ENCODE data around the gene SOX6. TPM values are rescaled to one million over a fixed set of nuclear protein-coding genes. Genes with fewer than 3 reads are reported as not detected.

Gene SOX6
- total RNA-seq, 1 donor from 2014 or later: 7.6 TPM

- no peak overlapping the region for H3K4me3 Mint-ChIP-seq
- H3K27me3 ChIP-seq: peaks cover 61% of the 10 kb centered on the region
- no peaks in the 10 kb centered on the region for H4K20me1 ChIP-seq (ENCODE audit: low read depth)
- no peak for TF ChIP-seq EZH2phosphoT487 (IDR thresholded peaks at IDR 0.05)
- H3K9ac ChIP-seq: no peak overlapping the region
- H3K27ac Mint-ChIP-seq: no peak overlapping the region
- H3K9me3 Mint-ChIP-seq: no peaks in the 10 kb centered on the region
- no peak overlapping the region for H3K4me2 ChIP-seq
- H2AFZ ChIP-seq (replicated peaks): no peak overlapping the region
- H3K27ac ChIP-seq: no peak overlapping the region
- H3K36me3 Mint-ChIP-seq: no peaks in the 10 kb centered on the region
- no peaks in the 10 kb centered on the region for H3K79me2 ChIP-seq (ENCODE audit: low read depth)
- H3K4me3 ChIP-seq: no peak overlapping the region
- no peaks in the 10 kb centered on the region for H3K9me3 ChIP-seq (ENCODE audit: low read depth)
- H3K36me3 ChIP-seq: no peaks in the 10 kb centered on the region
- peaks cover 16% of the 10 kb centered on the region for H3K4me1 Mint-ChIP-seq
- no peaks in the 10 kb centered on the region for H3F3A ChIP-seq (ENCODE audit: low read depth)
- no peaks in the 10 kb centered on the region for H3K27me3 Mint-ChIP-seq (ENCODE audit: insufficient read depth, low read depth)
- no peaks in the 10 kb centered on the region for H3K4me1 ChIP-seq
- DNase-seq (ENCODE audit: low spot score): no peak
Observed at GRCh38 chr11:16363706-16364105, 7.4 kb upstream of the SOX6 start.

GRCh38 chr11:16361108-16361865, 4.9 kb upstream of the SOX6 start:
- no peaks in the 10 kb centered on the region for H3K27me3 Mint-ChIP-seq (ENCODE audit: insufficient read depth, low read depth)

GRCh38 chr11:16359369-16359768, 3.0 kb upstream of the SOX6 start:
- Mint-ChIP-seq H3K4me3 (no peak overlapping the region), H3K36me3 (no peaks in the 10 kb centered on the region), H3K27me3 (ENCODE audit: insufficient read depth, low read depth) (no peaks in the 10 kb centered on the region), H3K9me3 (no peaks in the 10 kb centered on the region), H3K4me1 (peaks cover 27% of the 10 kb centered on the region), H3K27ac (no peak overlapping the region)
- no peaks in the 10 kb centered on the region for H3K9me3 ChIP-seq (ENCODE audit: low read depth)
- H3K4me2 ChIP-seq: no peak overlapping the region
- H3F3A ChIP-seq (ENCODE audit: low read depth): no peaks in the 10 kb centered on the region
- no peaks in the 10 kb centered on the region for H3K79me2 ChIP-seq (ENCODE audit: low read depth)
- no peaks in the 10 kb centered on the region for H3K36me3 ChIP-seq
- peaks cover 6% of the 10 kb centered on the region for H3K4me1 ChIP-seq
- H3K9ac ChIP-seq: no peak overlapping the region
- TF ChIP-seq EZH2phosphoT487 (IDR thresholded peaks at IDR 0.05) (no peak), EZH2 (IDR thresholded peaks at IDR 0.05) (no peak)
- TF ChIP-seq, protein P1, sequence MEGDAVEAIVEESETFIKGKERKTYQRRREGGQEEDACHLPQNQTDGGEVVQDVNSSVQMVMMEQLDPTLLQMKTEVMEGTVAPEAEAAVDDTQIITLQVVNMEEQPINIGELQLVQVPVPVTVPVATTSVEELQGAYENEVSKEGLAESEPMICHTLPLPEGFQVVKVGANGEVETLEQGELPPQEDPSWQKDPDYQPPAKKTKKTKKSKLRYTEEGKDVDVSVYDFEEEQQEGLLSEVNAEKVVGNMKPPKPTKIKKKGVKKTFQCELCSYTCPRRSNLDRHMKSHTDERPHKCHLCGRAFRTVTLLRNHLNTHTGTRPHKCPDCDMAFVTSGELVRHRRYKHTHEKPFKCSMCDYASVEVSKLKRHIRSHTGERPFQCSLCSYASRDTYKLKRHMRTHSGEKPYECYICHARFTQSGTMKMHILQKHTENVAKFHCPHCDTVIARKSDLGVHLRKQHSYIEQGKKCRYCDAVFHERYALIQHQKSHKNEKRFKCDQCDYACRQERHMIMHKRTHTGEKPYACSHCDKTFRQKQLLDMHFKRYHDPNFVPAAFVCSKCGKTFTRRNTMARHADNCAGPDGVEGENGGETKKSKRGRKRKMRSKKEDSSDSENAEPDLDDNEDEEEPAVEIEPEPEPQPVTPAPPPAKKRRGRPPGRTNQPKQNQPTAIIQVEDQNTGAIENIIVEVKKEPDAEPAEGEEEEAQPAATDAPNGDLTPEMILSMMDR (IDR thresholded peaks at IDR 0.05): no peak
- no peak overlapping the region for H3K4me3 ChIP-seq
- DNase-seq (ENCODE audit: low spot score): no peak
- H3K27me3 ChIP-seq: peaks cover 24% of the 10 kb centered on the region
- H4K20me1 ChIP-seq (ENCODE audit: low read depth): no peaks in the 10 kb centered on the region
- H3K27ac ChIP-seq: no peak overlapping the region
- no peak overlapping the region for H2AFZ ChIP-seq (replicated peaks)

More at GRCh38 chr11:16361108-16361865, 4.9 kb upstream of the SOX6 start:
- Mint-ChIP-seq H3K4me3 (no peak overlapping the region), H3K36me3 (no peaks in the 10 kb centered on the region), H3K4me1 (peaks cover 31% of the 10 kb centered on the region), H3K27ac (no peak overlapping the region), H3K9me3 (no peaks in the 10 kb centered on the region)
- no peaks in the 10 kb centered on the region for H3K9me3 ChIP-seq (ENCODE audit: low read depth)
- peaks cover 4% of the 10 kb centered on the region for H3K4me1 ChIP-seq
- H3K9ac ChIP-seq: no peak overlapping the region
- no peak overlapping the region for H3K27ac ChIP-seq
- H3K4me3 ChIP-seq: no peak overlapping the region
- H4K20me1 ChIP-seq (ENCODE audit: low read depth): no peaks in the 10 kb centered on the region
- no peak overlapping the region for H2AFZ ChIP-seq (replicated peaks)
- H3K36me3 ChIP-seq: no peaks in the 10 kb centered on the region
- H3F3A ChIP-seq (ENCODE audit: low read depth): no peaks in the 10 kb centered on the region
- peaks cover 40% of the 10 kb centered on the region for H3K27me3 ChIP-seq
- no peak for DNase-seq (ENCODE audit: low spot score)
- H3K79me2 ChIP-seq (ENCODE audit: low read depth): no peaks in the 10 kb centered on the region
- H3K4me2 ChIP-seq: no peak overlapping the region
- TF ChIP-seq EZH2phosphoT487 (IDR thresholded peaks at IDR 0.05) (no peak), EZH2 (IDR thresholded peaks at IDR 0.05) (no peak)
- TF ChIP-seq, protein P1 (IDR thresholded peaks at IDR 0.05): no peak

DNA sequence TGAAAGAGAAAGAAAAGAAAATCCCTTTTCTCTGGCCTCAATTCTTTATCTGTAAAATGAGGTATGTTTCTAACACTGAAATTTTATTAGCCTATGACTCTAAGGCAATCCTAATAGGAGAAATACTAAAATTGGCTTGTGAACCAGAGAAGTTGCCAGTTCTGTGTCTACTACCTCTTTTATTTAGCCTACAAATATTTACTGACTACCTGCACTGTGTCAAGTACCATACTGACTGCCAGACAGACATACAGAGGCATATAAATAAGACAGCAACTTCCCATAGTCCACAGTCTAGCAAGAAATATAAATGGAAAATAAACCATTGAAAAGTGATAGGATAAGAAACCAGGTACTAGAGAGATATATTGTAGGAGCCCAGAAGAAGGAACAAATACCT, 2.4 kb upstream of the SOX6 start:
- Histone ChIP-seq H3K36me3 (no peaks in the 10 kb centered on the region), H3K4me2 (no peak overlapping the region), H3K9me3 (ENCODE audit: low read depth) (no peaks in the 10 kb centered on the region), H2AFZ (replicated peaks) (no peak overlapping the region), H3K4me1 (peaks cover 6% of the 10 kb centered on the region), H3K9ac (no peak overlapping the region), H3K27me3 (peaks cover 21% of the 10 kb centered on the region), H3K4me3 (no peak overlapping the region), H3K27ac (no peak overlapping the region), H3F3A (ENCODE audit: low read depth) (no peaks in the 10 kb centered on the region), H3K79me2 (ENCODE audit: low read depth) (no peaks in the 10 kb centered on the region), H4K20me1 (ENCODE audit: low read depth) (no peaks in the 10 kb centered on the region)
- DNase-seq (ENCODE audit: low spot score): no peak
- Mint-ChIP-seq H3K9me3 (no peaks in the 10 kb centered on the region), H3K4me1 (peaks cover 27% of the 10 kb centered on the region), H3K27ac (no peak overlapping the region), H3K27me3 (ENCODE audit: insufficient read depth, low read depth) (no peaks in the 10 kb centered on the region), H3K36me3 (no peaks in the 10 kb centered on the region), H3K4me3 (no peak overlapping the region)
- no peak for TF ChIP-seq EZH2phosphoT487 (IDR thresholded peaks at IDR 0.05)
- TF ChIP-seq EZH2 (IDR thresholded peaks at IDR 0.05): no peak
- TF ChIP-seq, protein P1 (IDR thresholded peaks at IDR 0.05): no peak
